ENCODE measurements around the gene ITGB3. TPM values are rescaled to one million over a fixed set of nuclear protein-coding genes. Genes with fewer than 3 reads are reported as not detected.

Gene ITGB3
- total and polyA plus RNA-seq, 9 of the 15 experiments (the other 6 are each of a cell fraction or from before 2014, with no cell fraction given), result 0.08 to 2.6 (median 0.62) TPM; not detected in 1

DNA sequence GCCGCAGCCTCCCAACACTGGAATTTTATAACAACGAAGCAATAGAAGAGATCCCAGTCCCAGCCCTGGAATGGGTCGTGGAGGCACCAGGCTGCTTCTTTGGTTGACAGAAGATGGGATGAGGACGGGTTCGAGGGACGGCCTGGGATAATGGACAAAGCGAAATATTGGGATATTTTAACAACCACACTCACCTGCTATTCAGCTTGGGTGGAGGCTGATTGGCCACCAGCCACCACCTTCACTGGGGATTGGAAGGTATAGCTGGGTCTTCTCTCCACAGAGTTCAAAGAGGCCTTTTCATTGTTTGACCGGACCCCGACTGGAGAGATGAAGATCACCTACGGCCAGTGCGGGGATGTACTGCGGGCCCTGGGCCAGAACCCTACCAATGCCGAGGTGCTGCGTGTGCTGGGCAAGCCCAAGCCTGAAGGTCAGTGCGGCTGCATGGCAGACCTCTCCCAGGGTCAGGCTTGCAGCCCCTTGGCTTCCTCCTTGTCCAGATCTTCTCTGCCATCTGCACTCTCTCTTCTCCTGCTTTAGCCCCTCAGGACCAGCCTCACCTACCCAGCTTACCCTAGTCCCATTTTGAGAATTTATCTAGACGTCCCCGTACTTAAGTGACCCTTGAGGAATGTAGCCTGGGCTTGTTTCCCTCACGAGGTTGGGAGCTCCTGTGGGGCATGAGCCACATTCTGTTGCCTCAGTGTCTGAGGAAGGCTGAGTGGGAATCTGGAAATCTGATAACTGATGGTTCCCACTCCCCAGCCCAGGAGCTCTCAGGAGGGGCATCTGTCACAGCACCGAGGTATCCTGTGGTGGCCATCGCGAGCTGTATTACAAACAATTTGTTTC is 33.8 kb upstream of the ITGB3 start:
- CTCF ChIA-PET (ENCODE audit: low intra/inter-chr PET ratio), result no interaction called here
- H4K20me1 ChIP-seq (replicated peaks; ENCODE audit: control insufficient read depth, insufficient read depth, low read length), result no peaks in the 10 kb centered on the region
- H3K9me1 ChIP-seq (ENCODE audit: control insufficient read depth, insufficient read depth, low read length), result no peaks in the 10 kb centered on the region
- DNase-seq (ENCODE audit: extremely low read depth in 1 of 4, low spot score in 3 of 4), result no peak
- ATAC-seq, result no peak; the same call in 2 of the 3 replicates
- no TSS peak for BruUV-seq (replicated peaks)
- peak overlapping the region; percentile 58 to 78 for H3K9ac ChIP-seq (ENCODE audit: insufficient read depth in 1 of 2, low read depth in 2 of 2, low read length in 2 of 2)
- peaks cover 12% of the 10 kb centered on the region; the same call in 2 of the 3 replicates for H3K79me2 ChIP-seq (ENCODE audit: control insufficient read depth, insufficient read depth, low read length)
- H3K4me1 ChIP-seq (replicated peaks in 1 of 2; ENCODE audit: control insufficient read depth in 2 of 2, insufficient read depth in 2 of 2, low read length in 2 of 2), result peaks cover 30 to 35% of the 10 kb centered on the region in 2 experiments; a peak in 4 of 5 replicates
- 61% methylated on average over 21 of the region's 21 CpGs for WGBS (ENCODE audit: insufficient coverage, low coverage, missing lambda C conversion rate)
- in situ Hi-C loops (cut with MboI) (loop anchor here (10.0 kb wide), 1 partner anchor 395 kb away; no protein-coding TSS in a partner anchor), intact Hi-C loops (cut with micrococcal nuclease) (no loop called here)
- H3K9me3 ChIP-seq (replicated peaks; ENCODE audit: control insufficient read depth, insufficient read depth, low read depth, low read length), result peaks cover 24% of the 10 kb centered on the region
- FAIRE-seq, result no peak
- POLR2A ChIA-PET, result interaction anchor here (0.6 to 2.4 kb wide), 8 partner anchors 9 to 31 kb away, joined by 3 to 26 read pairs (median 3); partner anchors contain the start of genes CDC27 and MYL4
- no peak overlapping the region for H2AFZ ChIP-seq (ENCODE audit: low read depth, low read length)
- peaks cover 56% of the 10 kb centered on the region for H3K36me3 ChIP-seq (ENCODE audit: control insufficient read depth, insufficient read depth, low read length)
- no peaks in the 10 kb centered on the region for H3K27me3 ChIP-seq (ENCODE audit: control insufficient read depth in 2 of 2, insufficient read depth in 2 of 2, low read length in 2 of 2)
- peak overlapping the region; percentile 83 for H3K4me2 ChIP-seq (ENCODE audit: insufficient read depth, low read length)
- H3K27ac ChIP-seq (ENCODE audit: extremely low read depth, low read depth, low read length), result peak overlapping the region; percentile 81
- H3K4me3 ChIP-seq, result no peak overlapping the region; the same call in 1 of the 2 replicates
- no peak for TF ChIP-seq U2AF1 (optimal IDR thresholded peaks at IDR 0.05; ENCODE audit: low read depth, low read length)
- TF ChIP-seq ZNF175 (CRISPR knock-in tag; IDR thresholded peaks at IDR 0.05; ENCODE audit: low read depth), result no peak
- 0 out of 2 replicates have a peak, but pooled peaks have one; percentile 18 for TF ChIP-seq SREBF2 (CRISPR knock-in tag; IDR thresholded peaks at IDR 0.05)
- TF ChIP-seq ZNF316 (IDR thresholded peaks at IDR 0.05), result no peak
- no peak for TF ChIP-seq PURB (CRISPR knock-in tag; IDR thresholded peaks at IDR 0.05; ENCODE audit: low read depth)
- no peak for TF ChIP-seq TSC22D4 (tag; IDR thresholded peaks at IDR 0.05)
- TF ChIP-seq CTBP1 (IDR thresholded peaks at IDR 0.05; ENCODE audit: borderline replicate concordance), result no peak
- no peak for TF ChIP-seq ZNF263 (CRISPR knock-in tag; IDR thresholded peaks at IDR 0.05; ENCODE audit: borderline replicate concordance)
- TF ChIP-seq, protein P1, sequence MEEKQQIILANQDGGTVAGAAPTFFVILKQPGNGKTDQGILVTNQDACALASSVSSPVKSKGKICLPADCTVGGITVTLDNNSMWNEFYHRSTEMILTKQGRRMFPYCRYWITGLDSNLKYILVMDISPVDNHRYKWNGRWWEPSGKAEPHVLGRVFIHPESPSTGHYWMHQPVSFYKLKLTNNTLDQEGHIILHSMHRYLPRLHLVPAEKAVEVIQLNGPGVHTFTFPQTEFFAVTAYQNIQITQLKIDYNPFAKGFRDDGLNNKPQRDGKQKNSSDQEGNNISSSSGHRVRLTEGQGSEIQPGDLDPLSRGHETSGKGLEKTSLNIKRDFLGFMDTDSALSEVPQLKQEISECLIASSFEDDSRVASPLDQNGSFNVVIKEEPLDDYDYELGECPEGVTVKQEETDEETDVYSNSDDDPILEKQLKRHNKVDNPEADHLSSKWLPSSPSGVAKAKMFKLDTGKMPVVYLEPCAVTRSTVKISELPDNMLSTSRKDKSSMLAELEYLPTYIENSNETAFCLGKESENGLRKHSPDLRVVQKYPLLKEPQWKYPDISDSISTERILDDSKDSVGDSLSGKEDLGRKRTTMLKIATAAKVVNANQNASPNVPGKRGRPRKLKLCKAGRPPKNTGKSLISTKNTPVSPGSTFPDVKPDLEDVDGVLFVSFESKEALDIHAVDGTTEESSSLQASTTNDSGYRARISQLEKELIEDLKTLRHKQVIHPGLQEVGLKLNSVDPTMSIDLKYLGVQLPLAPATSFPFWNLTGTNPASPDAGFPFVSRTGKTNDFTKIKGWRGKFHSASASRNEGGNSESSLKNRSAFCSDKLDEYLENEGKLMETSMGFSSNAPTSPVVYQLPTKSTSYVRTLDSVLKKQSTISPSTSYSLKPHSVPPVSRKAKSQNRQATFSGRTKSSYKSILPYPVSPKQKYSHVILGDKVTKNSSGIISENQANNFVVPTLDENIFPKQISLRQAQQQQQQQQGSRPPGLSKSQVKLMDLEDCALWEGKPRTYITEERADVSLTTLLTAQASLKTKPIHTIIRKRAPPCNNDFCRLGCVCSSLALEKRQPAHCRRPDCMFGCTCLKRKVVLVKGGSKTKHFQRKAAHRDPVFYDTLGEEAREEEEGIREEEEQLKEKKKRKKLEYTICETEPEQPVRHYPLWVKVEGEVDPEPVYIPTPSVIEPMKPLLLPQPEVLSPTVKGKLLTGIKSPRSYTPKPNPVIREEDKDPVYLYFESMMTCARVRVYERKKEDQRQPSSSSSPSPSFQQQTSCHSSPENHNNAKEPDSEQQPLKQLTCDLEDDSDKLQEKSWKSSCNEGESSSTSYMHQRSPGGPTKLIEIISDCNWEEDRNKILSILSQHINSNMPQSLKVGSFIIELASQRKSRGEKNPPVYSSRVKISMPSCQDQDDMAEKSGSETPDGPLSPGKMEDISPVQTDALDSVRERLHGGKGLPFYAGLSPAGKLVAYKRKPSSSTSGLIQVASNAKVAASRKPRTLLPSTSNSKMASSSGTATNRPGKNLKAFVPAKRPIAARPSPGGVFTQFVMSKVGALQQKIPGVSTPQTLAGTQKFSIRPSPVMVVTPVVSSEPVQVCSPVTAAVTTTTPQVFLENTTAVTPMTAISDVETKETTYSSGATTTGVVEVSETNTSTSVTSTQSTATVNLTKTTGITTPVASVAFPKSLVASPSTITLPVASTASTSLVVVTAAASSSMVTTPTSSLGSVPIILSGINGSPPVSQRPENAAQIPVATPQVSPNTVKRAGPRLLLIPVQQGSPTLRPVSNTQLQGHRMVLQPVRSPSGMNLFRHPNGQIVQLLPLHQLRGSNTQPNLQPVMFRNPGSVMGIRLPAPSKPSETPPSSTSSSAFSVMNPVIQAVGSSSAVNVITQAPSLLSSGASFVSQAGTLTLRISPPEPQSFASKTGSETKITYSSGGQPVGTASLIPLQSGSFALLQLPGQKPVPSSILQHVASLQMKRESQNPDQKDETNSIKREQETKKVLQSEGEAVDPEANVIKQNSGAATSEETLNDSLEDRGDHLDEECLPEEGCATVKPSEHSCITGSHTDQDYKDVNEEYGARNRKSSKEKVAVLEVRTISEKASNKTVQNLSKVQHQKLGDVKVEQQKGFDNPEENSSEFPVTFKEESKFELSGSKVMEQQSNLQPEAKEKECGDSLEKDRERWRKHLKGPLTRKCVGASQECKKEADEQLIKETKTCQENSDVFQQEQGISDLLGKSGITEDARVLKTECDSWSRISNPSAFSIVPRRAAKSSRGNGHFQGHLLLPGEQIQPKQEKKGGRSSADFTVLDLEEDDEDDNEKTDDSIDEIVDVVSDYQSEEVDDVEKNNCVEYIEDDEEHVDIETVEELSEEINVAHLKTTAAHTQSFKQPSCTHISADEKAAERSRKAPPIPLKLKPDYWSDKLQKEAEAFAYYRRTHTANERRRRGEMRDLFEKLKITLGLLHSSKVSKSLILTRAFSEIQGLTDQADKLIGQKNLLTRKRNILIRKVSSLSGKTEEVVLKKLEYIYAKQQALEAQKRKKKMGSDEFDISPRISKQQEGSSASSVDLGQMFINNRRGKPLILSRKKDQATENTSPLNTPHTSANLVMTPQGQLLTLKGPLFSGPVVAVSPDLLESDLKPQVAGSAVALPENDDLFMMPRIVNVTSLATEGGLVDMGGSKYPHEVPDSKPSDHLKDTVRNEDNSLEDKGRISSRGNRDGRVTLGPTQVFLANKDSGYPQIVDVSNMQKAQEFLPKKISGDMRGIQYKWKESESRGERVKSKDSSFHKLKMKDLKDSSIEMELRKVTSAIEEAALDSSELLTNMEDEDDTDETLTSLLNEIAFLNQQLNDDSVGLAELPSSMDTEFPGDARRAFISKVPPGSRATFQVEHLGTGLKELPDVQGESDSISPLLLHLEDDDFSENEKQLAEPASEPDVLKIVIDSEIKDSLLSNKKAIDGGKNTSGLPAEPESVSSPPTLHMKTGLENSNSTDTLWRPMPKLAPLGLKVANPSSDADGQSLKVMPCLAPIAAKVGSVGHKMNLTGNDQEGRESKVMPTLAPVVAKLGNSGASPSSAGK (IDR thresholded peaks at IDR 0.05), result no peak
- TF ChIP-seq FOXA3 (CRISPR knock-in tag; conservative IDR thresholded peaks at IDR 0.05 in 1 of 2, IDR thresholded peaks at IDR 0.05 in 1 of 2), result no peak
